CD4-positive, alpha-beta T cell treated with Interferon gamma for 1 hour (primary cell): Measurements from ENCODE around the gene MPZL3.

Experiments used
- DNase-seq: peaks from one replicate; pipeline ENCODE4 v3.0.0-alpha.2; 2020

MPZL3 gene

GRCh38 chr11:118251858-118252652 lies at the start of gene MPZL3:
Gene MPZL3 (minus strand): TSS chr11:118252365. CDS start chr11:118252294, 71 bp downstream.
- peak; percentile 91 for DNase-seq

- DNase-seq, result no peak
Observed at GRCh38 chr11:118301600-118302195, 49.5 kb upstream of the MPZL3 start.

- peak; percentile 32 for DNase-seq
Observed at GRCh38 chr11:118295815-118296454, 43.8 kb upstream of the MPZL3 start.

GRCh38 chr11:118295199-118295598 lies 43.0 kb upstream of the MPZL3 start:
- no peak for DNase-seq

GRCh38 chr11:118294053-118294452 lies 41.9 kb upstream of the MPZL3 start:
- DNase-seq, result no peak

GRCh38 chr11:118291477-118292135 lies 39.4 kb upstream of the MPZL3 start:
- peak; percentile 15 for DNase-seq

GRCh38 chr11:118290923-118291322 lies 38.8 kb upstream of the MPZL3 start:
- DNase-seq, result peak; percentile 39

- DNase-seq, result no peak
Observed at GRCh38 chr11:118289401-118289800, 37.2 kb upstream of the MPZL3 start.

- DNase-seq, result no peak
Observed at GRCh38 chr11:118287006-118287405, 34.8 kb upstream of the MPZL3 start.

GRCh38 chr11:118286545-118286944 lies 34.4 kb upstream of the MPZL3 start:
- no peak for DNase-seq

GRCh38 chr11:118283756-118284350 lies 31.7 kb upstream of the MPZL3 start:
- no peak for DNase-seq

- DNase-seq, result no peak
Observed at GRCh38 chr11:118283037-118283636, 31.0 kb upstream of the MPZL3 start.

GRCh38 chr11:118282606-118283005 lies 30.4 kb upstream of the MPZL3 start:
- DNase-seq, result no peak

- DNase-seq, result no peak
Observed at GRCh38 chr11:118281284-118281683, 29.1 kb upstream of the MPZL3 start.

GRCh38 chr11:118277312-118277711 lies 25.1 kb upstream of the MPZL3 start:
- no peak for DNase-seq

GRCh38 chr11:118276422-118276821 lies 24.3 kb upstream of the MPZL3 start:
- no peak for DNase-seq

- DNase-seq, result no peak
Observed at GRCh38 chr11:118275176-118275575, 23.0 kb upstream of the MPZL3 start.

GRCh38 chr11:118274186-118274585 lies 22.0 kb upstream of the MPZL3 start:
- no peak for DNase-seq

- DNase-seq, result no peak
Observed at GRCh38 chr11:118272001-118272400, 19.8 kb upstream of the MPZL3 start.

- DNase-seq, result no peak
Observed at GRCh38 chr11:118267486-118267885, 15.3 kb upstream of the MPZL3 start.

- DNase-seq, result no peak
Observed at GRCh38 chr11:118265954-118266353, 13.8 kb upstream of the MPZL3 start.
